Astrocyte of the spinal cord (primary cell): ENCODE results near the gene KIF5A.

Experiments
- DNase-seq: peaks from one replicate; pipeline ENCODE4 v3.0.0; 2011; ENCODE audit warnings: low read depth, low spot score
- H3K4me3 ChIP-seq: 2 replicates; pipeline ENCODE4 v1.5.1; 2011; ENCODE audit warnings: low read depth, mild to moderate bottlenecking, low read length, moderate library complexity
- CTCF ChIP-seq: IDR thresholded peaks from 2 replicates; pipeline ENCODE4 v1.5.1; 2012; ENCODE audit warnings: low read depth, mild to moderate bottlenecking, low read length, inconsistent platforms
- in situ Hi-C: cut with HindIII; loops from 2 replicates; pipeline ENCODE4 v1.10.0; 2017; ENCODE audit warnings: low sequenced_read_pairs

The KIF5A gene

GRCh38 chr12:57530396-57531142 lies 19.3 kb upstream of the KIF5A start:
- no peak overlapping the region for H3K4me3 ChIP-seq
- TF ChIP-seq CTCF, result no peak
- no peak for DNase-seq
- in situ Hi-C loops, result no loop called here

- TF ChIP-seq CTCF, result no peak
- no peak for DNase-seq
- in situ Hi-C loops, result no loop called here
These were observed 18.0 kb upstream of the KIF5A start for GRCh38 chr12:57531836-57532235.

GRCh38 chr12:57533108-57533507 lies 16.7 kb upstream of the KIF5A start:
- H3K4me3 ChIP-seq, result no peak overlapping the region
- in situ Hi-C loops, result no loop called here
- no peak for TF ChIP-seq CTCF
- DNase-seq, result no peak

More at GRCh38 chr12:57531836-57532235, 18.0 kb upstream of the KIF5A start:
- no peak overlapping the region for H3K4me3 ChIP-seq

- H3K4me3 ChIP-seq, result no peak overlapping the region
- in situ Hi-C loops, result no loop called here
- no peak for TF ChIP-seq CTCF
These were observed 15.6 kb upstream of the KIF5A start for GRCh38 chr12:57534250-57534649.

GRCh38 chr12:57534991-57535543 lies 14.8 kb upstream of the KIF5A start:
- no peak for DNase-seq
- no peak overlapping the region for H3K4me3 ChIP-seq
- no peak for TF ChIP-seq CTCF
- in situ Hi-C loops, result no loop called here

More at GRCh38 chr12:57534250-57534649, 15.6 kb upstream of the KIF5A start:
- DNase-seq, result no peak

- in situ Hi-C loops, result no loop called here
- no peak for TF ChIP-seq CTCF
These were observed 13.9 kb upstream of the KIF5A start for GRCh38 chr12:57535764-57536596.

More at GRCh38 chr12:57535764-57536596, 13.9 kb upstream of the KIF5A start:
- no peak for DNase-seq
- no peak overlapping the region for H3K4me3 ChIP-seq
